MCF 10A (cell line): ENCODE measurements around the gene SPATA31C1. TPM values are rescaled to one million over a fixed set of nuclear protein-coding genes. Genes with fewer than 3 reads are reported as not detected.

Source experiments
- BruUV-seq: library from RNA; stranded (reverse); fragments of 400-500 nt; replicated peaks from 2 replicates; lab custom pipeline; 2021; lab: Mats Ljungman, UMichigan
- CTCF ChIA-PET: fragments of 300-600 bp; sonication (Branson Sonifier 250); formaldehyde crosslinking; extraction: SDS; loops from one replicate; lab custom pipeline; 2021; ENCODE audit warnings: antibody characterized with exemption, inconsistent platforms; lab: Yijun Ruan, JAX
- POLR2A ChIA-PET: fragments of 300-600, 350-650 bp; sonication (Branson Sonifier 250); formaldehyde crosslinking; extraction: SDS; loops from one replicate; lab custom pipeline; 2020; ENCODE audit warnings: antibody characterized with exemption, inconsistent platforms; lab: Yijun Ruan, JAX
- DNase-seq: peaks from one replicate; pipeline ENCODE4 v3.0.0-alpha.2; 2018; ENCODE audit not compliant: unreplicated experiment
- H3K27ac Mint-ChIP-seq: one replicate; pipeline ENCODE4 v1.8.0; 2022; ENCODE audit warnings: mild to moderate bottlenecking, low read depth, mixed read lengths; ENCODE audit not compliant: unreplicated experiment
- H3K27me3 Mint-ChIP-seq: one replicate; pipeline ENCODE4 v1.8.0; 2022; ENCODE audit warnings: mixed read lengths; ENCODE audit not compliant: insufficient read depth, unreplicated experiment
- H3K36me3 Mint-ChIP-seq: one replicate; pipeline ENCODE4 v1.8.0; 2022; ENCODE audit warnings: mild to moderate bottlenecking, moderate library complexity, mixed read lengths; ENCODE audit not compliant: insufficient read depth, unreplicated experiment
- H3K4me1 Mint-ChIP-seq: one replicate; pipeline ENCODE4 v1.8.0; 2022; ENCODE audit warnings: mixed read lengths; ENCODE audit not compliant: insufficient read depth, unreplicated experiment
- H3K4me3 Mint-ChIP-seq: one replicate; pipeline ENCODE4 v1.8.0; 2022; ENCODE audit warnings: mild to moderate bottlenecking, moderate library complexity, mixed read lengths; ENCODE audit not compliant: unreplicated experiment
- H3K9me3 Mint-ChIP-seq: one replicate; pipeline ENCODE4 v1.8.0; 2022; ENCODE audit warnings: mixed read lengths; ENCODE audit not compliant: unreplicated experiment
- CTCF ChIP-seq: fragments of 200-600 bp; IDR thresholded peaks from one replicate; pipeline ENCODE4 v1.8.0; 2022; ENCODE audit warnings: antibody characterized with exemption, mild to moderate bottlenecking; ENCODE audit not compliant: unreplicated experiment
- intact Hi-C: fragments of 100-400 bp; cut with micrococcal nuclease; formaldehyde crosslinking; loops from 2 replicates; pipeline ENCODE4 v1.14.1; 2022
- total RNA-seq: library from RNA; stranded (reverse); gene quantifications from 2 replicates; pipeline ENCODE4 v1.2.3, GENCODE V29; 2022

Gene SPATA31C1
- total RNA-seq, 1 experiment from 2014 or later, result not detected

DNA sequence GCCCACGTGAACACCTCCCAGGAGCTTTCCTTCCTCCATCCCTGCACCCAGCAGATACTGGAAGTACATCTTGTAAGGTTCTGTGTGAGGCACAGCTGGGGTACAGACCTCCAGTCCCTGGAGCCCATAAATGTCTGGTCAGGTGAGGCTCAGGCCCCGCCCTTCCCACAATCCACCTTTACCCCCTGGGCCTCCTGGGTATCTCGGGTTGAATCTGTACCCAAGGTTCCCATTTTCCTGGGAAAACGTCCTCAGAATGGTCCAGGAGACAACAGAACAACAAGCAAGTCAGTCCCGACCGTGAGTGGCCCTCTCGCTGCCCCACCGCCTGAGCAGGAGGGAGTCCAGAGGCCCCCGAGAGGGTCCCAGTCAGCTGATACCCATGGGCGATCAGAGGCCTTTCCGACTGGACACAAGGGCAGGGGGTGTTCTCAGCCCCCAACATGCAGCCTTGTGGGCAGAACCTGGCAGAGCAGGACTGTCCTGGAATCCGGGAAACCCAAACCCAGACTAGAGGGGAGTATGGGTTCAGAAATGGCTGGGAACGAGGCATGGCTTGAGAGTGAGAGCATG, 30.7 kb upstream of the SPATA31C1 start:
- POLR2A ChIA-PET, result no interaction called here
- no peaks in the 10 kb centered on the region for H3K4me1 Mint-ChIP-seq
- no peaks in the 10 kb centered on the region for H3K9me3 Mint-ChIP-seq
- H3K27ac Mint-ChIP-seq, result no peak overlapping the region
- no peak overlapping the region for H3K4me3 Mint-ChIP-seq
- BruUV-seq, result no TSS peak
- no peaks in the 10 kb centered on the region for H3K36me3 Mint-ChIP-seq
- intact Hi-C loops, result no loop called here
- DNase-seq, result no peak
- CTCF ChIA-PET, result no interaction called here
- no peak for TF ChIP-seq CTCF
- no peaks in the 10 kb centered on the region for H3K27me3 Mint-ChIP-seq

GRCh38 chr9:87887661-87888480, 29.9 kb upstream of the SPATA31C1 start:
- Mint-ChIP-seq H3K27me3 (no peaks in the 10 kb centered on the region), H3K9me3 (no peaks in the 10 kb centered on the region), H3K36me3 (no peaks in the 10 kb centered on the region), H3K27ac (no peak overlapping the region), H3K4me3 (no peak overlapping the region), H3K4me1 (no peaks in the 10 kb centered on the region)
- DNase-seq, result no peak
- CTCF ChIA-PET, result no interaction called here
- intact Hi-C loops, result no loop called here
- POLR2A ChIA-PET, result no interaction called here
- BruUV-seq, result no TSS peak
- TF ChIP-seq CTCF, result no peak

DNA sequence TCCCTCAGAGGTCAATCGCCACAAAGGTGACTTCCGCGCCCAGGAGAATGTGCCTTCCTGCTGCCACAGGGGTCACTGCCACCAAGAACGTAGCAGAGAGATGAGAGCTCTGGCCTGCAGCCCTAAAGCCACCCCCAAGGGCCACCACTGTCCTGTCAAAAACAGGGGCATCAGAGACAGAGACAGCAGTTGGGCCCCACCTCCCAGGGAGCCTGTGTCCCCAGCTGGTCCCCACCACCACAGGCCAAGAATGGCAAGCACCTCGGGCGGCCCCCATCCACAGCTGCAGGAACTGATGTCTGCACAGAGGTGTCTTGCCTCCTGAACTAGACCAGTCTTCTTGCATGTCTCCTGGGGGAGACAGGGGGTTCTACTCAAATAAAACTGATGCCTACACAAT, 29.3 kb upstream of the SPATA31C1 start:
- H3K4me3 Mint-ChIP-seq, result no peak overlapping the region
- no peaks in the 10 kb centered on the region for H3K36me3 Mint-ChIP-seq
- no peak overlapping the region for H3K27ac Mint-ChIP-seq
- DNase-seq, result no peak
- H3K9me3 Mint-ChIP-seq, result no peaks in the 10 kb centered on the region
- ChIA-PET POLR2A (no interaction called here), CTCF (no interaction called here)
- BruUV-seq, result no TSS peak
- H3K27me3 Mint-ChIP-seq, result no peaks in the 10 kb centered on the region
- TF ChIP-seq CTCF, result no peak
- H3K4me1 Mint-ChIP-seq, result no peaks in the 10 kb centered on the region
- intact Hi-C loops, result no loop called here

GRCh38 chr9:87889065-87889881, 28.5 kb upstream of the SPATA31C1 start:
- H3K27ac Mint-ChIP-seq, result no peak overlapping the region
- no peaks in the 10 kb centered on the region for H3K36me3 Mint-ChIP-seq
- H3K4me3 Mint-ChIP-seq, result no peak overlapping the region
- intact Hi-C loops, result no loop called here
- H3K4me1 Mint-ChIP-seq, result no peaks in the 10 kb centered on the region
- no peak for DNase-seq
- no peaks in the 10 kb centered on the region for H3K9me3 Mint-ChIP-seq
- no TSS peak for BruUV-seq
- CTCF ChIA-PET, result no interaction called here
- no peak for TF ChIP-seq CTCF
- no peaks in the 10 kb centered on the region for H3K27me3 Mint-ChIP-seq
- POLR2A ChIA-PET, result no interaction called here
